HG03460 (cell line): ENCODE measurements around the gene NDUFAF5.

Experiments
- ATAC-seq: cut with Tn5 transposase; IDR thresholded peaks from one replicate; pipeline ENCODE4 v1.9.1; 2021; ENCODE audit not compliant: unreplicated experiment

NDUFAF5 gene

DNA sequence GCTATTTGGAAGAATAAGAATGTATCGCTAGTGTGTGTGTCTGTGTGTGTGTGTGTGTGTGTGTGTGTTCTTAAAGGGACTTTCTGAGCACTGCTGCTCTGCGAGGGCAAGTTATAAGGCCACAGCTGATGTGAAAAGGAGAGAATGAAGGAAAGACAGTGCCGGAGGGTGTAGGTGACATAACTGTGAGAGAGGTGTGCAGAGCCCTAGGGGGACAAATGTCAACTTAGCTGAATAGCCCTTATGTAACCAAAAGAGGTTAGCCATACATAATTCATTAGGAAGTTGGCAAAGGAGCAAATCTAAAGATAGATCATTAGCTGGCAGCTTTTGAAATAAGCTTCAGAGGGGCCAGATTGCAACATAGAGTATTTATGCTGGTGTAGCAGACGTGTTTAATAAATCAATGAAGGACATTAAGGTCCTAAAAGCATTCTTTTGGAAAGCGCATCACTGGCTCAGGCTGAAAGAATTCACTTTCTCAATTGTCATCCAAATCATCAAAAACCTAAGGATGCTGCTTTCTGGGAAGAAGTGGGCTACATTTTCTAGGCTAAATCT, 81.0 kb downstream of the NDUFAF5 start:
- no peak for ATAC-seq

GRCh38 chr20:13868331-13868730, 83.5 kb downstream of the NDUFAF5 start:
- no peak for ATAC-seq

DNA sequence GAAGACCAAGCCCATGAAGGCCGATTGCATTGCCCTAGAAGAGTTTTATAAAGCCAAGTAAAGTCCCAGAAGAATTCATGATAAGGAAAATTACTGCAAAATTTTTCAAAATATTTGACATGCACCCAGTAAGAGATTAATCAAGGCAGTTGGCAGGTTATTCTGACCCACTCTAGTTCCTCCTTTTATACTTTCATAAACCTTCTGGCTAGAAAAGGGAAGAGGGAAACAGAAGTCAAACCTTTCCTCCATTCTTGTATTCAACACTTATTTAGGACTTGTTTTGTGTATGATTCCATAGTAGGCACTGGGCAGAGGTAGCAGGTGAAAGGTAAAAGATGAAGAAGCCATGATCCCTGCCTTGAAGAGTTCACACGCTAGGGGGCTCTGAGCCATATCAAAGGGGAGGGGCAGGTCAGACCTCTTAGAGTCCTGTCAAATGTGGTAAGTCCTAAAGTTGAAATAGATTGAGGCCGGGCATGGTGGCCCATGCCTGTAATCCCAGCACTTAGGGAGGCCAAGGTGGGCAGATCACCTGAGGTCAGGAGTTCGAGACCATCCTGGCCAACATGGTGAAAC, 85.4 kb downstream of the NDUFAF5 start:
- ATAC-seq, result no peak
